Measurements from ENCODE around the gene HOXD13.
A peak's percentile ranks its signal among the peaks of the same experiment; 100 is the strongest.

The HOXD13 gene

DNA sequence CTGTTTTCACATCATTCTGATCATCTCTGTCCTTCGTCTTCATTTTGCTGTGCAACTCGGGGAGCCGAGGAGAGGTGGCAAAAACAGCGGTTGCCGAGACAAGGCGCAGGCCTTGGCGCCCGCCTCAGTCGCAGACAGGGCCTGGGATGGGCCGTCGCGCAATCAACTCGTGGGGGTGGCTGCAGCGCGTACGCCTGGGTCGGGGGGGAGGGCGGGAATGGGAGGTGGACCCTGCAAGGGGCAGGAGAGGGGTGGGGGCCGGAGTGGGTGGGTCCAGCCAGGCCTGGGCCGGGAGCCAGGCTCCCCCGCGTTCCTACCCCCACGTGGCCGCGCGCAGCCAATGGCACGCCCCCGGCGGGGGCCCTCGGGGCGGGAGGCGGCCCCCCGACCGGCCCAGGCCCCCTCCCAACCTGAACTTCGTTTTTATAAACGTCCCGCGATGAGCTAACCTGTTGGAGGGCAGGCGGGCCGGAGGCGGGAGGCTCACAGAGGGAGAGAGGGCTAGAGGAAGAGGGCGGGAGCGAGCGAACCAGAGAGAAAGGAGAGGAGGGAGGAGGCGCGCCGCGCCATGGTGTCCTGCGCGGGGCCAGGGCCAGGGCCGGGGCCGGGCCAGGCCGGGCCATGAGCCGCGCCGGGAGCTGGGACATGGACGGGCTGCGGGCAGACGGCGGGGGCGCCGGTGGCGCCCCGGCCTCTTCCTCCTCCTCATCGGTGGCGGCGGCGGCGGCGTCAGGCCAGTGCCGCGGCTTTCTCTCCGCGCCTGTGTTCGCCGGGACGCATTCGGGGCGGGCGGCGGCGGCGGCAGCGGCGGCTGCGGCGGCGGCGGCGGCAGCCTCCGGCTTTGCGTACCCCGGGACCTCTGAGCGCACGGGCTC is at the start of gene HOXD13:
TSS of gene HOXD13 (plus strand) at position 452 of the 875 bp plus-strand sequence. CDS start at position 622, 170 bp downstream.
- DNase-seq = peak; percentile 24 to 31

DNA sequence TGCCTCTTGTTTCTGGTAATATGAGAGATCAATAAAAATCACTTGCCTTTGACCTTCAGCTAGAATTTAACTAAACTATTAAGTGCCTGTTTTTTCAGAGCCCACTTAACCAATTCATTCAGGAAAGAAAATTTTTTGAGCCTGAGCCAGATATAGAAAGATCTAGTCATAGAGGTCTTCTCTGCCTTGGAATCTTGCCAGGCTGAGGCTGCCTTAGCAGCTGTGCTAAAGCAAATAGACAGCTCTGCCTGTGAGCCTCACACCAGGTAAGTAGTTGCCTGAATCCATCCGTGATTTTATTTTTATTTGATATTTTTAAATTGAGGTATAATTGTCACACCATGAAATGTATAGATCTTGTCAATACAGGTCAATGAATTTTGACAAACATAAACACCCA is 36.1 kb upstream of the HOXD13 start:
- no peak for DNase-seq

DNA sequence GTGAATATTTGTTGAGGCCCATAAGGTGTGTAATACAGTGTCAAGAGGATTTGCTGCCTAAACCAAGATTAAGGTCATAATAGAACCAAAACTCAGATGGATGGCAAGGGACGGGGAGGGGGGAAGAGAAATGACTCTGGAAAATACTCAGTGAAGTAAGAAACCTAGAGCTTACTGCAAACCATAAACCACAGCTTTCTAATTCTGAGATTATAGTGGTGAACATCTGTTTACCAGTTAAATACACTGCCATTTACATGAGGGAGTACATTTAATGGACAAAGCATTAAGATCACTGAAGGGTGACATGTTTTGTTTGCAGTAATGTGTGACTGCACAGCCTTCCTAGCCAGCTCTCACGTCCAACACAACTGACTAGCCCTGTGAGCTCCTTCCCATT is 28.6 kb upstream of the HOXD13 start:
- no peak for DNase-seq

DNA sequence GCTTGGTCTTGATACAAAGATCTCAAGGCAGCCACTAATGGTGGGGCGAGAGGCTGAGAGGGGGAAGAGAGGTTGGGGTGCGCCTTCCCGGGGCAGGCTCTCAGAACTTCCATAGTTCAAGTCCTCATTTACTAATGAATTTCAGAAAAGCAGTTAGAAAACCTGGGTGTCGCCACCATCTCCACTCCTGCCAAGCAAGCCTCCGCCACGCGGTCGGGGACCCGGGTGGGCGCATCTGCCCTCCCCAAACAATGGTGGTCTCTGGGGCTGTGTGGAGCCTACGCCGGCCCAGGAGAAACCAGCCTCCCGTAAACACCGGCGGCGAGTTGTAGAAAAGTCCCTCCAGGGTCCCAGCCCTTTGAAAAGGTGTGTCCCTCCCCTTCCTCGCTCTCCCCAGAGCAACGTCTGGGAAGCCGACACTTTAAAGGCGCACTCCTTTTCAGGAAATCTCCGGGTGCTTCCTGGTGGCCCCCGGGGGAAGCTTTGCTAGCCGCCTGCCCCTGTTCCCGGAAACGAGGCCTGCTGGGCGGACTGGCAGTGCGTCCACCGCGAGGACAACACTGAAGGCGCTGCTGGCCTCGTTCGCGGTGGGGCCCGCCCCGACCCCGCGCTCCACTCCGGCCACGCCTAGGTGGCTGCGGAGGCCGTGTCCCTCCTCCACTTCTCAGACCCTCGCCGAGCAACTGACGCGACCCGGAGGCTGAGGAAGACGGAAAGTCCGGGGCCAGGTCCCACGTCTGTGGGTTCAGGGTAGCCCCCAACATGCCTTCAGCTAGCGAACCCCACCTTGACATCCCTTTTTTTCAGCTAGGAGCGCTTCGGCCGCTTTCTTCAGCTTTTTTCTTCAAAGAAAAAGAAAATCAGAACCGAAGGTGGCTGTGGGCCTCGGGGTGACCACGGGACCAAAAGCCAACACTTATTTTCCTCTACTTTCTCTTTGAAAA is 25.6 kb upstream of the HOXD13 start:
- no peak for DNase-seq

DNA sequence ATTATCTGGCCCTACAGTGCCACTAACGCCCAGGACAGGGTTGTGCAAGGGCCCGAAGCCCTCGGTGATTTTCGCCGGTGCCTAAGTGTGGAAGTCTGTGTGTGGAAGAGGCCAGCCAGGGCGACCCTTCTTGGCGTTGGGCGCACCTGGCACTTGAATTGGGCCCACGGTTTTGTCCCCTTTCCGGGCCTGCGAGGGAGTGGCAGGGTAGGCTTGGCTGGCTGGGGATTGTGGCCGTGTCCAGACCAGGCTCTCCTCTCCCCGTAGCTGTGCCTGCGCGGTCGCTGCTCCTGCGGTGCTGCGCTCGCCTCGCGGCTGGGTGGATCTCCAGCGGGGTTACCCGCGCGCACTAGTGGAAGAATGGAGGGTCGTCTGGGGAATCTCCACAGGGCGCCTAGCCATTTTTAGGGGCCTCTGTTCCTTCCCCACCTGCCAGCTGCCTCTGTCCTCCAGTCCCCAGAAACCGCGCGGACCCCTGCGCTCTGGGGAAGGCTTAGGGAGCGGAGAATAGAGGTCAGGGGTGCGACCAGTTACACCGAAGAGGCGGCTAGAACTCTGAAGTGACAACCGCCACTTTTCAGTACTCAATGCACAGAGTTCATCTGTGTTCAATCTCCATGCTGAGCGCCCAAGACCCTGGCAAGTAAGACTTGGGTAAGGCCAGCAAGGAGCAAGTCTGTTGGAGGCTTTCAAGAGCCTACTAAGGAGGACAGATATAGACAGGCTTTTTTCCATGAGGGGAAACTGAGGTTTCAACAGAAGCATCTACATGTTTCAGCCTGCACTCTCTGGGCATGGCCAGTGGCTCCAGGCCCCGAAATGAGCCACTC is 24.7 kb upstream of the HOXD13 start:
- DNase-seq = no peak

DNA sequence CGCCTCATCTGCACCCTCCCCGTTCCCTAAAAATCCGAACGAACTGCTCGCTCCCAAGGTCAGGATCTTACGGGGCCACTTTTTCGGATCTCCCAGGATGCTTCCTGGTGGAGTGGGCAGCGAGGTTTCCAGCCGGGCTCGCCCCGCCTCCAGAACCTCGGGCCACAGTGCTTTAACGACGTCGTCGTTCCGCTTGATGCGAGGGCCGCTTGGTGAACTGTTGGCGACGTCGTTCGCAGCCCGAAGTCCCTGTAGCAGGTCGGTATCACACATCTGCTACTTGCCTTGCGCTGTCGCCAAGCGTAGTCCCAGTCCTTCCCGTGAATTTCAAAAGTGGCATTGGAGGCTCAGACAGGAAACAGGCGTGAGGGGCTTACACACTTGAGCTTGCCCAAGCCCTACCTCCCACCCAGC is 24.1 kb upstream of the HOXD13 start:
- DNase-seq = no peak

DNA sequence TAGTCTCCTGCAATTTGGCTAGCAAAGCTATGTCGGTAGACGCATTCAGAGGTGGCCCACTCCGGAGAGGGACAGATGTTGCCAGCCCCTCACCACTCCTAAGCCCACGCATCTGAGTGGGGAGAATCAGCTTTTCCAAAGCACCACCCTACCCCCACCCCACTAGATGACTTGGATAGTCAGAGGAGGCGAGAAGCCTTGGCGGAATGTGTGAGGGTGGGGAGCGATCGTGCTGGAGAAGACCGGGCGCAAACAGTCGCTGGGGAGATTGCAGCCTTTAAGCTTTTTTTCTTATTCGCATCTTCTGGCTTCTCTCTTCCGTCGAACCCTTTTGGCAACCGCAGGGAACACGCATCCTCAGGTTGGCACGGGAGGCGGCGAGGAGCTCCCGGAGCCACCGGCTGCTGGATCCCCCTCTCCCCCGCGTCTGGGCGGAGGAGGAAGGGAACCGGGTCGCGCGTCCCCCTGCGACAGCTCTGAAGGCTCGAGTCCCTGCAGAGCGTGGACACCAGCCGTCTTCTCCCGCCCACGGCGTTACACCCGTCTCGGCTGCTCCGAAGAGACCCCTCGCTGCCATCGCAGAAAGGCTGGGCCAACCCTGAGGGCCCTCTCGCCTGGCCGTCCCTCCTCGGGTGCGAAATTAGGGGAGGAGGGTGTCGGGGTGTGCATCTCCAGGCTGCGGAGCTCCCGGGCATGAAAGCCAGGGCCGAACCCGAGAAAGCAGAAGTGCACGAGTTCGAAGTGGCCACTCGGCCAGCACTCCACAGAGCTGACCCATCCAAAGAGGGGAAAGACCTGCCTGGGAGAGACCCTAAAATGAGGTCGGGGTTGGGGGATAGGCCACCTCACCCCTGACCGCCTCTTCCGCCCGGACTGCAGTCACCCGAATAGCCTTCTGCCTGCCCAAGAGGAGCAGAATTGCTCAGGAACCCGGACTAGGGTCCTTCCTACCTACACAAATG is 20.9 kb upstream of the HOXD13 start:
- no peak for DNase-seq

DNA sequence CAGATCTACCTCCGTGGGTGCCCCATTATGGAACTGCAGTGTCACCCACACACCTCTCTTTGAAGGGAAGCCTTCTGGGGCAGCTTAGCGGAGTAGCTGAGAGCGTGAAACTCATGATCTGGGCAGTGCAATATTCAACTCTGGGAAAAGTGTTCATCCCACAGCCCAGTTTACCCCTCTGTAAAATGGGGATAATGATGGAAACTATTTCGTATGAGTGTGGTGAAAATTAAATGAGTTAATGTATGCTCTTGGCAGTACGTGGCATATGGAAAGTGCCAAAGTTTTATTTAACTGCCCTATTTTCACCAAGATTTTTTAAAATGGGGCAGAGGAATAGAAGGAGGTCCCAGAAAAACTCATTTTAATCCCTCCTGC is 20.2 kb upstream of the HOXD13 start:
- no peak for DNase-seq

DNA sequence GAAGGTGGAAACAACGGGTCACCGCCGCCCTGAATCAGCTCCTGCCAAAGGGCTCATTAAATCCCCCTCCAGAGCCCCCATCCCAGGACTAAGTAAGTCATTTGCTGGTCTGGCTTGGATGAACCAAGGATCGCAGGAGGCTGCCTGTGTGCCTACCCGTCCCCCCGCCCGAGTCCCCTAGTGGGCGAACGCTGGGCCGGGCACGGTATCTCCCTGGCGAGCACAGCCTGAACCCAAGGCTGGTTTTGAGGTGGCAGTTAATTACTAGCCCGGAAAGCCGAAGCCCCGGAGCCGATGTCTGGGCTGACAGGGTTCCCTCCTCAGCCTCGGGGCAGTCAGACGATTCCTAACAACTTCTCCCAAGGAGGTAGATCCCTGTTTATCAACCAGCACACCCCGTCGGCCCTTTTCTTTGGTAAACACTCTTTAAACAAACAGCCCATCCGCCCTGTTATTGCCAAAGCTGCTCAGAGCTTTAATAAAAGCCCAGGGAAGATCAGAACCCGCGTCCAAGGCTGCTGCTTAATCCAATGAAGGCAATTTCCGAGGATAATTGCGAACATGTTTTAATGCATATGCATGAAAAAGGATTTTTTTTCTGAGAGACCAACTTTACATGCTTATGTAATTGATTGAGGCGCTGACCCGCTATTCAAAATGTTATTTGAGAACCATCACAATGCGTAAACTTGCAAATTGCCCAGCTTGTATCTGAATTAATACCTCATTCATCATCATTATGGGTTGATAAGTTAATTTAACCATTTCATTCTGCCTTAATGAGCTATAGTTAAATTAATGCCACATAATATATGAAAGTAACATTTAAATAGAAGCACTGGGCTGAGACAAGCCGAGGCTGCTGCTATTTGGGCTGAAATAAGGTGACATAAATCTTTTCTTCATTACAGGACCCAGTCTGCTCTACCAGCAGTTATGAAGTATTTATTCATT is 19.3 kb upstream of the HOXD13 start:
- no peak for DNase-seq

DNA sequence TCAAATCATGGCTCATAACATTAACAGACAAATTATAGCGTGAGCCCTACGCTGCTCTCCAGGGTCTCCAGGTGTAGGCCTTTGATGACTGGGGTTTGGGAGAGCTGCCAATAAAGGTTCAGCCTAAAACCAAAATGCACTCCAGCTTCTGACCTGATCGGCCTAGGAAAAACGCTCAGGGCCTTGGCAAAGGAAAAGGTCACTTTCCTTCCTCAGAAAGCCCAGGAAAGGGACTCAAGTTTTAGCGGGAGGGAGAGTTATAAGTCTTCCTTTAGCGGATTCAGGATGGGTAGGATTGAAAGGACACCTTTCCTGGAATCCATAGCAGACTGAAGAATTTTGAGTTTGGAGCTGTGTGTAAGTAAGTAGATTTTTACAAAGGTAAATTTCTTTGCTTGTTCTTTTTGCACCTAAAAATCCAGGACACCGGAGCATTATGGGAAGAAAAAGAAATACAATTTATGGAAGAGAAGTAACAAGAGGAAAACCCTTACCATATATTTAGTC is 17.5 kb upstream of the HOXD13 start:
- no peak for DNase-seq

DNA sequence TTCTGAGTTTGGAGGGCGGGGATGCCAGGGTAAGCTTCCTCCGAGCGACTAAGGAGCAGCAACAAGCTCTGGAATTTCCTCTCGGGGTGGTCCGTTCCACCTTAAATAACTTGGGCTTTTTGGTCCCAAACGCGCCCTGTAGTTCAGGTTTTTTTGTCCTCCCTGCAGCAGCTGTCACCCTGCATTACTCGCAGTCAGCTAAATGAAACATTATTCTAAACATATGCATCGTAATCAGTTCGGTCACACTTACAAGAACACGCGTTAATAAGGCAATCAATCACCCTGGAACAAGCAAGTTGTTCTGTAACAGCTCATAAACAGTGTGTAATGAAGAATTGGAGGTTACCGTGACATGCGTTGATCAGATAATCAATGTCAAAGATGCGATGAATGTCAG is 17.0 kb upstream of the HOXD13 start:
- DNase-seq = no peak

DNA sequence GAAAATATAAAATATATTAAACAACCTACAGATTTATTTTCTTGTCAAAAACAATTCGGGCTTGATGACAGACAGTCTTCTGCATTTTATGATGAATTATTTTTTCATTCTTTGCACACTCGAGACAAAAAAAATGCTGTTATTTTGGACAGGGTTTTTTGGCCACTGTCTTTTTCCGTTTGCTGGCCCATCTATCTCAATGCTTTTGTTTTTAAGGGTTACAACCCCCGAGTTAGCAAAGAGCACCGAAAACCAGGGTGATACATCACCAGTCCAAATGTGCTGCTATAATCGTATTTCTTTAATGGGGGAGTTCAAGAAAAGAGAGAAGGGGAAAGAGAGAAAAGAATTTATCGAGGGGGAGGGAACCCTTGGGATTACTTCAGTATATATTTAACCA is 16.5 kb upstream of the HOXD13 start:
- no peak for DNase-seq

DNA sequence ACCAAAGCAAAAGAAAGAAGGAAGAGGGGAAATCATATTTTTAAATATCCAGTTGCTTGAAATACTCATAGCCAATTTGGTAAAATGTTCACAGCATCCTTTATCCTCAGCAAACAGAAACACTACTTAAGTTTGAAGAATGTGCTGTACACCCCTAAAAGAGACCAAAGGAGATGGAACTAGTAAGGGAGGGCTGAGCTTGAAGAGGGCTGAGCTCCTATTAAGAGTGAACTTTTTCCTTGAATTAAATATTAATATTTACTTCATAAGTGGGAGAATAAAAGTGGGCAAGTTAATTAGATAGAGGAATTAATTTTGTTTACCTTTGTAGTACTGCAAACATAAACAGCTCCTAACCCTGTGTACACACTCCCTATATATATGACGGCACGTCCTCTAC is 15.7 kb upstream of the HOXD13 start:
- DNase-seq = no peak

DNA sequence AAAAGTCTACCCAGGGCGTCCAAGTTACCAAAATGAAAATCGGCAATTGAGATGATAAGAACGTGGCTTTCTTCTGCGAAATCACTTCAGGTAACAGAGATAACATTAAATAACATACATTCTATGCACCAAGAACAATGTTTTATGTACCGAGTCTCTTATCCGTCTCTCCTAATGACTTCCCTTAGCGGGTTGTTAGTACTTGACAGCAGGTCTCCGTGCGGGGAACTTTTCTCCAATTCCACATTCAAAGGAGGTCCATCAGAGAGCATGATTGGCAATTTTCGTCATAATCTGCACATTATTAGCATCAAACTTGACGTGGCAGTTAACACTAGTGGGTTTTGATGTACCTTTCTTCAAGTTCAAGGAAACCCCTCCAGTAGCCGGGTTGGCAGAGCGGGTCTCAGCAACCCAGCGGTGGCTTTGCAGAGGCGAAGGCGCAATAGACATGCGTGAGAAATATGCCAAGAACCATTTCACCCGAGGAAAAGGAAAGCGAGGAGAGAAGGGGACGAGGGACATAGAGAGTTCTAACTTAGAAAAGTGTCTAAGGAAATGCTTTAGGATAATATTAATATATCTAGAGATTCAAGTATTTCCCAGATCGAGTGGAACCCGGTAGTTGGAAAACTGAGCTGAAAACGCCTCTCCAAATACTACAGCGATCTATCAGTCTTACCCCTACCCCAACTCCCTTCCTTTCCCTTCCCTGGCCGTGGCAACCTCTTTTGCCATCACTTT is 13.8 kb upstream of the HOXD13 start:
- DNase-seq = no peak

DNA sequence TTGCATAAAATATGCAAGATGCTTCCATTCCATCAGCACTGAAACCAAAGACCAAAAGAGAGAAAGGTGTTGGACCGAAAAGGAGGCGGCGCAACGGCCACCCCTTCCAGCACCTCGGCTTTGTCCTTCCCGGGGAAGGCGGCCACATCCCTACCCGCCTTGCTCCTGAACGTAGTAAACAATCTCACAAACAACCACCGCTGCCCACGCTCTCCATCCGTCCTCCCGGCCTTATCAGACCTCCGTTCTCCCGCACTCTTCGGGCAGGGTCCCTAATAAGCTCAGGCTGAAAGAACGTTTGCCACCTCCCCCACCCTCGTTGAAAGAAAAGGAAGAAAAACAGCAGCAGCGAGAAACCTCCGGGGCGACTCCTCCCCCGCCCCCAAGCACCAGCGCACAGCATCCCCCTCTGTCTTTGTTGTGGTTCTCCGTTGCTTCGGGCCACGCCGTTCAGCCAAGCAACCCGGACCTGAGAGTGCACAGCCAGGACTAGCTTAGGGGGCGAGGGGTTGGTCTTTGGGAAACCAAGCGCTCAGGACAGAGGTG is 13.2 kb upstream of the HOXD13 start:
- DNase-seq = no peak

DNA sequence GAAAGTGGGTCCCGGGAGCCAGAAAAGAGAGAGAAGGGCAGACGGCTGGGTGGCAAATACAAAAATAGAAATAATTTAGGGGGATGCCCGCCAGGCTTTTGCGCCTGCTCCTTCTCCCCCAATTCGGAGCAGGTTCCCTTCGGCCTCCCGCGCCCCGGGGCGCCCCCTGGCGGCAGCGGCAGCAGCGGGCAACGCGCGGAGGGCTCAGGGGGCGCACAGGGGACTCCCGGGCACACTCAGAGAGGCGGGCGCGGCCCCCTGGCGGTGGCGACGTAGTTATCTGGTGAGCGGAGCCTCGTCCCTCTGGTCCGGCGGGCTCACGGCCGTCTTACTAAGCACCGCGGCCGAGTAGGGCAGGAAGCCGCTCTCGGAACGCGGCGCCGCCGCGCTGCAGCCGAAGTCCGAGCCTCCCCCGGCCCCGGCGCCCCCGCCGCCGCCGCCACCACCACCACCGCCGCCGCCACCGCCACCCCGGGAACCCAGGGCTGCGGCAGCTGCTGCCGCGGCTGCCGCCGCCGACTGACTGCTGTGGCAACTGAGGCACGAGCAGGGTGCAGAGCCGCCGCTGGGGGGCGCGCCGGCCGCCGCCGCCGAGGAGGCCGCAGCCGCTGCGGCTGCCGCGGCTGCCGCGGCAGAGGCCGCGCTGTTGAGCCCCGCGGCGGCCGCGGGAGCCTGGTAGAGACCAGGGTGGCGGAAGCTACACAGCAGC is 12.5 kb upstream of the HOXD13 start:
- DNase-seq = no peak

DNA sequence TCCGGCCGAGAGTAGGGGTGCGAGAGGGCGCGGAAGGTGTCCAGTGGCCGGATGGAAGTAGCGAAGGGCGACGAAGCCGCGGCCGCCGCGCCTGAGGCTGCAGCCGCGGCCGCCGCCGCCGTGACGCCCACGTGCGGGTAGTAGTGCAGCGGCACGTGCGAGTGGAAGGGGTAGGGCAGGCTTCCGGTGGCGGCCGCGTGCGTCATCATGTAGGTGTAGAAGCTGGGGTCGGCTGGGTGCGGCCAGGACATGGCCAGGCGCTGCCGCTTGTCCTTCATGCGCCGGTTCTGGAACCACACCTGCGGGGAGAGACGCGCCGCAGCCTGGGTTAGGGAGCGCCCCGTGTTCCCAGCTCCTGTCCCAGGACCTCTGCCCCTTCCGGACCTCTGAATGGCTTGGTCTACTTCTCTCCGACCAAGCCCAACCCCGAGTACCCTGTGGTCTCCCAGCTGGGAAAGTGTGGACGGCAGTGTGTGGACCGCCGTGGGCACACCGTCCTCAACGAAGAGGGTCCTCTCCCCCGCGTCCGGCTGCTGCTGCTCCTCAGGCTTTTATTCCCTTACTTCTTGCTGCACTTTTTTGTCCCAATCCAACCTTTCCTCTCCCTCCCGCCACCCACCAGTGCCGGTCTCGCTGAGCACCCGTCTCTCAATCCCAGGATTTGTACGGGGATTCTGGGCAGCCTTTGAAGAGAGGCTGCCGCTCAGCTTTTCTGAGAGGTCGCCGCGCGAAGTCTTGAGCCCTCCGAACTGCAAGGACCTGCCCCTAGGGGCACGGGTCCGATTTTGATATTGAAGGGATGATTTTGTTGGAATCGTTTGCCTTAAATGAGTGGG is 11.8 kb upstream of the HOXD13 start:
- DNase-seq = peak in 1 of 2 experiments; percentile 37
